GM21528 (cell line): Measurements from ENCODE around the gene IDI1.
"Not testable (repeated sequence)": the region's sequence is repeated elsewhere in the genome, so short reads cannot be mapped to it uniquely, and the experiment has no call there.

Experiments used
- ATAC-seq: cut with Tn5 transposase; IDR thresholded peaks from one replicate; pipeline ENCODE4 v1.9.1; 2021; ENCODE audit warnings: mild to moderate bottlenecking, moderate library complexity; ENCODE audit not compliant: unreplicated experiment, low FRiP score

The IDI1 gene

GRCh38 chr10:1064964-1065247 lies 16.0 kb upstream of the IDI1 start:
- no peak for ATAC-seq

GRCh38 chr10:1063232-1063865 lies 14.4 kb upstream of the IDI1 start:
- no peak for ATAC-seq

- ATAC-seq = no peak
These were observed 13.2 kb upstream of the IDI1 start for GRCh38 chr10:1061930-1062774.

GRCh38 chr10:1059902-1060301 lies 11.0 kb upstream of the IDI1 start:
- no peak for ATAC-seq

GRCh38 chr10:1058017-1058416 lies 9.1 kb upstream of the IDI1 start:
- no peak for ATAC-seq

- peak; percentile 11 for ATAC-seq
These were observed 8.3 kb upstream of the IDI1 start for GRCh38 chr10:1057106-1057657.

- peak; percentile 90 for ATAC-seq
These were observed 7.6 kb upstream of the IDI1 start, which contains the start of gene WDR37 for GRCh38 chr10:1056326-1057105. TSS of gene WDR37 (plus strand) at chr10:1056385. CDS start at chr10:1072156, 15,771 bp downstream.

- ATAC-seq = no peak
These were observed 5.8 kb upstream of the IDI1 start for GRCh38 chr10:1054684-1055083.

GRCh38 chr10:1050554-1050953 lies 1.6 kb upstream of the IDI1 start:
- ATAC-seq = no peak

GRCh38 chr10:1050145-1050544 lies 1.2 kb upstream of the IDI1 start:
- no peak for ATAC-seq

- peak; percentile 1 for ATAC-seq
These were observed 573 bp upstream of the IDI1 start for GRCh38 chr10:1049425-1049958.

- ATAC-seq = no peak
These were observed 579 bp downstream of the IDI1 start for GRCh38 chr10:1048349-1048731.

GRCh38 chr10:1047937-1048336 lies 982 bp downstream of the IDI1 start:
- no peak for ATAC-seq

- no peak for ATAC-seq
These were observed 3.5 kb downstream of the IDI1 start for GRCh38 chr10:1045415-1045814.

GRCh38 chr10:1044964-1045363 lies 4.0 kb downstream of the IDI1 start:
- ATAC-seq = no peak

GRCh38 chr10:1044146-1044545 lies 4.8 kb downstream of the IDI1 start:
- ATAC-seq = no peak

- ATAC-seq = peak; percentile 63
These were observed 5.4 kb downstream of the IDI1 start for GRCh38 chr10:1043532-1043995.

- ATAC-seq = no peak
These were observed 7.4 kb downstream of the IDI1 start for GRCh38 chr10:1041514-1041913.

GRCh38 chr10:1040133-1040532 lies 8.8 kb downstream of the IDI1 start:
- ATAC-seq = no peak

- not testable (repeated sequence) for ATAC-seq
These were observed 10.2 kb downstream of the IDI1 start for GRCh38 chr10:1038769-1039168.

- no peak for ATAC-seq
These were observed 11.8 kb downstream of the IDI1 start for GRCh38 chr10:1037098-1037497.
